ENCODE results near the gene C4A. TPM values are rescaled to one million over a fixed set of nuclear protein-coding genes. Genes with fewer than 3 reads are reported as not detected.
"Not testable (repeated sequence)": the region's sequence is repeated elsewhere in the genome, so short reads cannot be mapped to it uniquely, and the experiment has no call there.

C4A gene
- total and polyA plus RNA-seq, 2 of the 13 experiments (the other 11 are each of a cell fraction or from before 2014, with no cell fraction given), result 165 to 478 TPM

DNA sequence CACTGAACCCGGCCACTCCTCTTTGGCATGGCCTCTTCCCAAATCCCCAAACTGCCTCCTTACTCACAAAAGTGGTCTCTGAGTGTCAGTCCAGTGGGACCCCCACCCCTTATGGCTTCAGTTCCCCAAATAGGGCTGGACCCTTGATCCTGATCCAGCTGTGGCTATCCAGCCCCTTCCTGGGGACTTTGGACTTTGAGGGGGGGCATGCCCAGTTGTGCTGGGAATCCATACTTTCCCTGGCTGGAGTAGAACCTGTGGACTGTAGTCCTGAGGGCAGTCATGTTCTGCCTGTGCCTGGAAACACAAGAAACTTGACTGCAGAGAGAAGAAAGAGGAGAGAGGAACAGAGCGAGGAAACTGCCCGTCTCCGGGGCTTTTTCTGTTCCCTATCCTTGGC is 22.5 kb downstream of the C4A start (continued):
- TF ChIP-seq, protein P1, sequence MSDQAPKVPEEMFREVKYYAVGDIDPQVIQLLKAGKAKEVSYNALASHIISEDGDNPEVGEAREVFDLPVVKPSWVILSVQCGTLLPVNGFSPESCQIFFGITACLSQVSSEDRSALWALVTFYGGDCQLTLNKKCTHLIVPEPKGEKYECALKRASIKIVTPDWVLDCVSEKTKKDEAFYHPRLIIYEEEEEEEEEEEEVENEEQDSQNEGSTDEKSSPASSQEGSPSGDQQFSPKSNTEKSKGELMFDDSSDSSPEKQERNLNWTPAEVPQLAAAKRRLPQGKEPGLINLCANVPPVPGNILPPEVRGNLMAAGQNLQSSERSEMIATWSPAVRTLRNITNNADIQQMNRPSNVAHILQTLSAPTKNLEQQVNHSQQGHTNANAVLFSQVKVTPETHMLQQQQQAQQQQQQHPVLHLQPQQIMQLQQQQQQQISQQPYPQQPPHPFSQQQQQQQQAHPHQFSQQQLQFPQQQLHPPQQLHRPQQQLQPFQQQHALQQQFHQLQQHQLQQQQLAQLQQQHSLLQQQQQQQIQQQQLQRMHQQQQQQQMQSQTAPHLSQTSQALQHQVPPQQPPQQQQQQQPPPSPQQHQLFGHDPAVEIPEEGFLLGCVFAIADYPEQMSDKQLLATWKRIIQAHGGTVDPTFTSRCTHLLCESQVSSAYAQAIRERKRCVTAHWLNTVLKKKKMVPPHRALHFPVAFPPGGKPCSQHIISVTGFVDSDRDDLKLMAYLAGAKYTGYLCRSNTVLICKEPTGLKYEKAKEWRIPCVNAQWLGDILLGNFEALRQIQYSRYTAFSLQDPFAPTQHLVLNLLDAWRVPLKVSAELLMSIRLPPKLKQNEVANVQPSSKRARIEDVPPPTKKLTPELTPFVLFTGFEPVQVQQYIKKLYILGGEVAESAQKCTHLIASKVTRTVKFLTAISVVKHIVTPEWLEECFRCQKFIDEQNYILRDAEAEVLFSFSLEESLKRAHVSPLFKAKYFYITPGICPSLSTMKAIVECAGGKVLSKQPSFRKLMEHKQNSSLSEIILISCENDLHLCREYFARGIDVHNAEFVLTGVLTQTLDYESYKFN (CRISPR knock-in tag; conservative IDR thresholded peaks at IDR 0.05), result 0 out of 2 replicates have a peak, but pooled peaks have one; percentile 39
- peak; percentile 27; the same call in 1 of the 2 replicates for TF ChIP-seq ETV5 (CRISPR knock-in tag; IDR thresholded peaks at IDR 0.05; ENCODE audit: borderline replicate concordance)
- TF ChIP-seq ZBTB7B (CRISPR knock-in tag; IDR thresholded peaks at IDR 0.05), result peak; percentile 56; the same call in 1 of the 2 replicates
- not testable (repeated sequence) for TF ChIP-seq NR2F6 (IDR thresholded peaks at IDR 0.05); HNF4G (IDR thresholded peaks at IDR 0.05; ENCODE audit: borderline replicate concordance, low read depth, low read length)
- 0 out of 2 replicates have a peak, but pooled peaks have one; percentile 10 for TF ChIP-seq NR2F6 (CRISPR knock-in tag; IDR thresholded peaks at IDR 0.05)
- TF ChIP-seq HNF4G (CRISPR knock-in tag; IDR thresholded peaks at IDR 0.05; ENCODE audit: borderline replicate concordance, low read depth), result peak; percentile 47; the same call in 1 of the 2 replicates

DNA sequence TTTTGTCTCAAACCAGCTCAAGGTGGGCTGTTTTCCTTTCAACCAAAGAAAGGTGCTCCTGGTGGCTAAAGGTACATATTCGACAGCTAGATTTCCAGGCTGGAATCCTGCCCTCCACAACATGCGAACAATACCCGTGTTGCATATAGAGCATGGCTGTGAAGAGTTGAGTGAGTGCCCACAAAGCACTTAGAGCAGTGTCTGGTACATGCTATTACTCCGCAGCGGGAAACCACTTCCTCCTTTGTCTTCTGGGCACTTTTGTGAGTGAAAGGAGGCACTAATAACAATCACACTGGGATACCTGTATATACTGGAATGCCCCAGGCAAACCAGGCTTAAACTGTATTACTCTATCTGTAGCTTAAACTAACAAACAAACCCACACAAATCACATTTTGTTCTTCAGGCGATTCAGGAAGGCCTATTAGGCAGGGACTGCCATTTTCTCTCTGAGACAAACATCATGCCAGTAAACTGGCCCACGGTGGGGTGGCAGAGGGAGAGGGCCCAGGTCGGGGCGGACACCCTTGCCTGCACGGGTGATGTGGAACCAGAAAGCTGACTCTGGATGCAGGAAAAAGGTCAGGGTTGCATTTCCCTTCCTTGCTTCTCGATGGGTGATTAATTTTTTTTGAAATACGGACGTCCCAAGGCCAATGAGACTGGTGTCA is 23.1 kb downstream of the C4A start:
- intact Hi-C loops (cut with micrococcal nuclease; ENCODE audit: unreplicated experiment); H4K20me1 ChIP-seq (ENCODE audit: insufficient read depth, low read length); FAIRE-seq; CTCF ChIA-PET (ENCODE audit: low intra/inter-chr PET ratio, low total read pairs); ATAC-seq; POLR2A ChIA-PET; H3K9me3 ChIP-seq (ENCODE audit: low read length); H3K4me2 ChIP-seq (ENCODE audit: low read depth, low read length); H3K4me3 ChIP-seq (replicated peaks in 1 of 3; ENCODE audit: insufficient read depth in 1 of 3, low read depth in 2 of 3, low read length in 3 of 3); H2AFZ ChIP-seq (ENCODE audit: low read length); H3K27ac ChIP-seq (ENCODE audit: extremely low read length, insufficient read depth, low read length); H3K79me2 ChIP-seq (ENCODE audit: insufficient read depth, low read length); H3K27me3 ChIP-seq (ENCODE audit: control insufficient read depth in 1 of 2, insufficient read depth in 2 of 2, low read length in 2 of 2); in situ Hi-C loops (cut with HindIII; ENCODE audit: extremely low pct_ligation_motif_present, low pct_unique_long_range_greater_than_20kb); H3K9ac ChIP-seq (ENCODE audit: insufficient read depth, low read depth, low read length); H3K36me3 ChIP-seq (replicated peaks in 1 of 2; ENCODE audit: control insufficient read depth in 1 of 2, insufficient read depth in 2 of 2, low read length in 2 of 2): not testable (repeated sequence)
- TF ChIP-seq SAP130 (CRISPR knock-in tag; IDR thresholded peaks at IDR 0.05; ENCODE audit: low read depth), result 0 out of 2 replicates have a peak, but pooled peaks have one; percentile 6
- H3K4me1 ChIP-seq (ENCODE audit: insufficient read depth, low read length), result peaks cover 31% of the 10 kb centered on the region
- 89% methylated on average over 10 of the region's 13 CpGs for WGBS (ENCODE audit: low lambda C conversion rate)
- BruUV-seq (replicated peaks), result TSS peak; percentile 71
- peak; percentile 0 for DNase-seq (ENCODE audit: low spot score)

DNA sequence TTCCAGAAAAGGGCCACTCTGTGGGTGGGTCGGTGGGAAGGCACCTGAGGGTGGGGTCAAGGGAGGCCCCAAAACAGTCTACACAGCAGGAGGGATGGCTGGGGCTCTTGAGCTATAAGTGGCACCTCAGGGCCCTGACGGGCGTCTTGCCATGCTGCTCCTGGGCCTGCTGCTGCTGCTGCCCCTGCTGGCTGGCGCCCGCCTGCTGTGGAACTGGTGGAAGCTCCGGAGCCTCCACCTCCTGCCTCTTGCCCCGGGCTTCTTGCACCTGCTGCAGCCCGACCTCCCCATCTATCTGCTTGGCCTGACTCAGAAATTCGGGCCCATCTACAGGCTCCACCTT is 23.7 kb downstream of the C4A start:
- H4K20me1 ChIP-seq (ENCODE audit: insufficient read depth, low read length); H3K9me3 ChIP-seq (ENCODE audit: low read length); H2AFZ ChIP-seq (ENCODE audit: low read length); DNase-seq (ENCODE audit: low spot score); H3K9ac ChIP-seq (ENCODE audit: insufficient read depth, low read depth, low read length); intact Hi-C loops (cut with micrococcal nuclease; ENCODE audit: unreplicated experiment); H3K27me3 ChIP-seq (ENCODE audit: control insufficient read depth in 1 of 2, insufficient read depth in 2 of 2, low read length in 2 of 2); H3K4me2 ChIP-seq (ENCODE audit: low read depth, low read length); H3K4me3 ChIP-seq (replicated peaks in 1 of 3; ENCODE audit: insufficient read depth in 1 of 3, low read depth in 2 of 3, low read length in 3 of 3); H3K79me2 ChIP-seq (ENCODE audit: insufficient read depth, low read length); H3K36me3 ChIP-seq (replicated peaks in 1 of 2; ENCODE audit: control insufficient read depth in 1 of 2, insufficient read depth in 2 of 2, low read length in 2 of 2); CTCF ChIA-PET (ENCODE audit: low intra/inter-chr PET ratio, low total read pairs); FAIRE-seq; in situ Hi-C loops (cut with HindIII; ENCODE audit: extremely low pct_ligation_motif_present, low pct_unique_long_range_greater_than_20kb); BruUV-seq (replicated peaks); POLR2A ChIA-PET; H3K27ac ChIP-seq (ENCODE audit: extremely low read length, insufficient read depth, low read length); ATAC-seq: not testable (repeated sequence)
- H3K4me1 ChIP-seq (ENCODE audit: insufficient read depth, low read length), result peaks cover 31% of the 10 kb centered on the region
- 95% methylated on average over 5 of the region's 9 CpGs for WGBS (ENCODE audit: low lambda C conversion rate)

Data from HepG2 (cell line).